GM11168 (cell line): ENCODE measurements around the gene TRIB2.

Experiments used
- in situ Hi-C: fragments of 300-500 bp; cut with MboI; formaldehyde crosslinking; loops from one replicate; pipeline ENCODE4 v1.12.0; 2022; ENCODE audit warnings: low sequenced_read_pairs; ENCODE audit not compliant: unreplicated experiment

The TRIB2 gene

GRCh38 chr2:12733846-12734245 lies 17.1 kb downstream of the TRIB2 start:
- in situ Hi-C loops = no loop called here

GRCh38 chr2:12734914-12735654 lies 18.3 kb downstream of the TRIB2 start:
- in situ Hi-C loops = no loop called here

GRCh38 chr2:12737297-12737696 lies 20.6 kb downstream of the TRIB2 start:
- in situ Hi-C loops = no loop called here

GRCh38 chr2:12737738-12738485 lies 21.2 kb downstream of the TRIB2 start:
- in situ Hi-C loops = no loop called here

- in situ Hi-C loops = no loop called here
These were observed 23.1 kb downstream of the TRIB2 start for GRCh38 chr2:12739721-12740254.

GRCh38 chr2:12741380-12741779 lies 24.6 kb downstream of the TRIB2 start:
- in situ Hi-C loops = no loop called here

GRCh38 chr2:12742891-12743290 lies 26.2 kb downstream of the TRIB2 start:
- in situ Hi-C loops = no loop called here

GRCh38 chr2:12750166-12750905 lies 33.6 kb downstream of the TRIB2 start:
- in situ Hi-C loops = no loop called here

GRCh38 chr2:12754643-12755042 lies 37.9 kb downstream of the TRIB2 start:
- in situ Hi-C loops = no loop called here

- in situ Hi-C loops = no loop called here
These were observed 38.6 kb downstream of the TRIB2 start for GRCh38 chr2:12755384-12755783.

- in situ Hi-C loops = no loop called here
These were observed 42.5 kb downstream of the TRIB2 start for GRCh38 chr2:12759248-12759647.

- in situ Hi-C loops = no loop called here
These were observed 44.4 kb downstream of the TRIB2 start for GRCh38 chr2:12761104-12761503.

GRCh38 chr2:12762337-12762736 lies 45.6 kb downstream of the TRIB2 start:
- in situ Hi-C loops = no loop called here

GRCh38 chr2:12762976-12763375 lies 46.2 kb downstream of the TRIB2 start:
- in situ Hi-C loops = no loop called here

GRCh38 chr2:12763486-12763885 lies 46.8 kb downstream of the TRIB2 start:
- in situ Hi-C loops = no loop called here

GRCh38 chr2:12764075-12764730 lies 47.5 kb downstream of the TRIB2 start:
- in situ Hi-C loops = no loop called here

- in situ Hi-C loops = no loop called here
These were observed 48.3 kb downstream of the TRIB2 start for GRCh38 chr2:12764849-12765605.

- in situ Hi-C loops = no loop called here
These were observed 49.7 kb downstream of the TRIB2 start for GRCh38 chr2:12766421-12766879.

- in situ Hi-C loops = no loop called here
These were observed 50.8 kb downstream of the TRIB2 start for GRCh38 chr2:12767541-12767940.
